Esophagus mucosa (tissue), 1 donor: Measurements from ENCODE around the gene PSTPIP1. TPM values are rescaled to one million over a fixed set of nuclear protein-coding genes. Genes with fewer than 3 reads are reported as not detected.

Experiments
- ATAC-seq: fragments of 200-7000 bp; cut with Tn5 transposase; one replicate; pipeline ENCODE4 v1.9.1; 2020
- total RNA-seq: library from RNA; stranded (reverse); gene quantifications from one replicate; pipeline ENCODE4 v1.2.4, GENCODE V29; 2023
- donor health status: DM: yes; HTN: yes; CAD: no.

The PSTPIP1 gene
- total RNA-seq, 1 donor from 2014 or later, result 1.3 TPM

- ATAC-seq, result no peak
These were observed 37.2 kb downstream of the PSTPIP1 start for GRCh38 chr15:77032052-77032646.

- ATAC-seq, result no peak
These were observed 37.9 kb downstream of the PSTPIP1 start for GRCh38 chr15:77032647-77033416.

GRCh38 chr15:77033417-77033728 lies 38.4 kb downstream of the PSTPIP1 start:
- ATAC-seq, result no peak

GRCh38 chr15:77033729-77034671 lies 39.1 kb downstream of the PSTPIP1 start:
- no peak for ATAC-seq

- peak; percentile 18 for ATAC-seq
These were observed 40.0 kb downstream of the PSTPIP1 start for GRCh38 chr15:77034695-77035489.

- ATAC-seq, result no peak
These were observed 40.7 kb downstream of the PSTPIP1 start for GRCh38 chr15:77035584-77035983.

GRCh38 chr15:77035999-77036471 lies 41.1 kb downstream of the PSTPIP1 start:
- peak; percentile 65 for ATAC-seq

GRCh38 chr15:77036537-77037387 lies 41.8 kb downstream of the PSTPIP1 start:
- ATAC-seq, result no peak

- no peak for ATAC-seq
These were observed 42.7 kb downstream of the PSTPIP1 start for GRCh38 chr15:77037388-77038209.

GRCh38 chr15:77038312-77039216 lies 43.6 kb downstream of the PSTPIP1 start:
- peak; percentile 45 for ATAC-seq

GRCh38 chr15:77039217-77039533 lies 44.2 kb downstream of the PSTPIP1 start:
- no peak for ATAC-seq

- ATAC-seq, result no peak
These were observed 44.9 kb downstream of the PSTPIP1 start for GRCh38 chr15:77039848-77040247.

- no peak for ATAC-seq
These were observed 45.7 kb downstream of the PSTPIP1 start for GRCh38 chr15:77040673-77041072.

- no peak for ATAC-seq
These were observed 47.5 kb downstream of the PSTPIP1 start for GRCh38 chr15:77042245-77042919.

- ATAC-seq, result no peak
These were observed 48.3 kb downstream of the PSTPIP1 start for GRCh38 chr15:77042955-77043920.

GRCh38 chr15:77044228-77045042 lies 49.5 kb downstream of the PSTPIP1 start:
- ATAC-seq, result peak; percentile 37

- ATAC-seq, result no peak
These were observed 51.1 kb downstream of the PSTPIP1 start for GRCh38 chr15:77045985-77046384.
